CD4-positive, alpha-beta T cell treated with Interleukin-6 for 4 hours (primary cell): ENCODE measurements around the gene CCNL1.

ENCODE experiments used
- DNase-seq: peaks from one replicate; pipeline ENCODE4 v3.0.0-alpha.2; 2020; ENCODE audit warnings: mixed read lengths

Gene CCNL1

DNA sequence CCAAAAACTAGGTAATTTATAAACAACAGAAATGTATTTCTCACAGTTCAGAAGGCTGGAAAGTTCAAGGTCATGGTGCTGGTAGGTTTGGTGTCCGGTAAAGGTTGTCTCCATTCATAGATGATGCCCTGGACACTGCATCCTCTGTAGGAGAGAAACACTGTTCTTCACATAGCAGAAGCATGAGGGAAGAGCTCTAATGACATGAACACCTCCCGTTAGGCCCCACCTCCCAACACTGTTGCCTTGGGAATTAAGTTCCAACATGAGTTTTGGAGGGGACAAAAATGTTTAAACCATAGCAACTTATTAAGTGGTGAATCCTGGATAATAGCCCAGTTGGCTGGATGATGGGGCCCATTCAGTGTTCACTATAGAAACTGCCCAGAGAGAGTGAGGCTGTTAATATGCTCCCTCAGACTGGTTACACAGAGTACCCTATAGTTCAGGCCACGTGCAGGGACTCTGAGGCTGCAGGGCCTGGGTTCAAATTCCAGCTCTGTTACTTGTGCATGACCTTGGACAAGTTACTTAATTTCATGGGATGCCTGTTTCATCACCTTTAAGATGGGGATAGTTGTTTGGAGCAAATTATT is 37.0 kb downstream of the CCNL1 start:
- DNase-seq, result no peak

- DNase-seq, result no peak
Measured at GRCh38 chr3:157122116-157122515, 37.8 kb downstream of the CCNL1 start.

DNA sequence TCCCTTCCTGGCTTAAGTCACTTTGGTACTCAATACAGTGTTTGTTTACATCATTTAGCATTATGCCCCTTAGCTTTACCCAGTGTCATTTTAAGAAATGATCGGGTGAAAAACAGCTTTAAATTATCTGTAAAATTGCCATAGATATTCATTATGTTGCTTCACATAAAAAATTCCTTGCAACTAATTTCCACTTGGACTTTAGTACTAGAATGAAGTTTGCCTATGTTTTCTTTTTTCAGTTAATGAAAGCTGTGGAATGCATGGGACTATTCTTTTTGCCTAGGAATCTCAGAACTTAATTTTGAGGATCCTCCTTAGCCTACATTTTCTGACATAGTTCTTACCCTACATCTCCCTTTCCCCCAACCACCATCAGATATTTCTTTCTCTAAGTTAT is 38.4 kb downstream of the CCNL1 start:
- DNase-seq, result no peak

DNA sequence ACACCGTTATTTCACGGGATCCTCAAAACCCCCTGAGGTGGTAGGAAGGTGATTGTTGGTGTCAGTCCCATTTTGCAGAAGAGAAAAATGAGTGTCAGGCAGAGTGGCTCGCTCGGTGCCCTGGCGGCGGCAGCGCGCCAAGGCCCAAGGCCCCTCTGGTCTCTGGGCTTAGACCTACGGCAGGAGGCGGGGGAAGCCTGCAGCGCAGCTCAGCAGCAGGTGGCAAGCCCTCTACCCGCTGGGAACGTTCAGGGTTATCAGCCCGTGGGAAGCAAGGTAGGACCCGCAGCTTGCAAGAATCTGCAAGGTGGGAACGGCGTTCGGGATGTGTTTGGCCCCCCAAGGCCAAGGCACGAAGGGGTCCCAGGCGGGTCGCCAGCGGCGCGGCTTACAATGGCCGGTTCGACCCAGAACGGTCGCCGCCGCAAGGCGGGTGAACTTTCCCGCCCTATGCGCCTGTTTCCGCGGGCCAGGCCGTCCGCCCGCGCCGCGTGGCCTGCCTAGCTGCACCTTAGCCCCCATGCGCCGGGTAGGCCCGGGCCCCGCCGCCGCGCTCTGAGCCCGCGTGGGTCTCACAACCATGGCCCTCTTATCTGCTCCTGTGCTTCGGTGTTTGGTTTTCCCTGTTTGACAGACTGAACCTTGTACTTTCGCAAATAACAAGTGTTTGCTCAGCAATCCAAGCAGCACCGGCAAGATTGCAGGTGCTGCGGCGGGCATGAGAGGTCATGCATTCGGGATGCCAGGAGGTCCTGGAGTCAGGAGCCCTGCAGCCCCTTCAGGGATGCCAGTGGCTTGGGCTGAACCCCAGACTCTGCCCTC is 39.7 kb downstream of the CCNL1 start:
- DNase-seq, result no peak

- peak; percentile 37 for DNase-seq
Measured at GRCh38 chr3:157119369-157119951, 40.5 kb downstream of the CCNL1 start.

DNA sequence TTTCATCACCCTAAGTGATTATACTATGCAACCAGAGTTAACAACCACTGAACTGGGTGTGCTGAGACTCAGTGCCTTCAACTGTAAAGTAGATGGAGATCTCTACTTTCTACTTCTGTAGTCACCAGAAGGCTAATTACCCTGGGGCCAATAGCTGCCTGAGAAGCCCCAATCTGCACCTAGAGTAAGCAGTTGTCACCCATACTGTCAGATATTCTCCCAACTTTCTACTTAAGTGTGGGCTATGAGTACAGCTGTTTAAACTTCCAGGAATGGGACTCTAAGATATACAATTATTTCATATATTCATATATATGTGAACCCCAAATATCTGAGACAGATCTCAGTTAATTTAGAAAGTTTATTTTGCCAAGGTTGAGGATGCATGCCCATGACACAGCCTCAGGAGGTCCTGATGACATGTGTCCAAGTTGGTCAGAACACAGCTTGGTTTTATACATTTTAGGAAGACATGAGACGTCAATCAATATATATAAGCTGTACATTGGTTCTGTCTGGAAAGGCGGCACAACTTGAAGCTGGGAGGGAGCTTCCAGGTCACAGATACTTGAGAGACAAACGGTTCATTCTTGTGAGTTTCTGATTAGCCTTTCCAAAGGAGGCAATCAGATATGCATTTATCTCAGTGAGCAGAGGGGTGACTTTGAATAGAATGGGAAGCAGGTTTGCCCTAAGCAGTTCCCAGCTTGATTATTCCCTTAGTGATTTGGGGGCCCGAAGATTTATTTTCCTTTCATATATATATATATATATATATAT is 41.9 kb downstream of the CCNL1 start:
- no peak for DNase-seq

- no peak for DNase-seq
Measured at GRCh38 chr3:157117206-157117605, 42.7 kb downstream of the CCNL1 start.

DNA sequence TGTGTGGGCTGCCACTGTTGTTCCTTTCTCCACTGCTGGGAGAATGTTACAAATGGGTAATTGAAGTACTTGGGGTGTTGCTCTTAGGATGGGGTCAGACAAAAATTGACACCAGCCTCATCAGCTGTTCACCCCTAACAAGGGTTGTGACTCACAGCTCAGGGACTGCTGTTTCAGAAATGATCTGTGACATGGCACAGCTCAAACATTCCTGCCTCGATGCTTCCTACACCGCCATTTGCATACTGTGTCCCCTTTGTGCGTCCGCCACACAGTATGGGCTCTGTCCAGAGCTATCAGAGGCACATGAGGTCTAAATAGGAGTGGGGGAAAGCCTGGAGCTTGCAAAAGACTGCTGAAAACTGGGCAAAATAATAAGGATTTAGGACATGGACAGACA is 43.9 kb downstream of the CCNL1 start:
- no peak for DNase-seq

DNA sequence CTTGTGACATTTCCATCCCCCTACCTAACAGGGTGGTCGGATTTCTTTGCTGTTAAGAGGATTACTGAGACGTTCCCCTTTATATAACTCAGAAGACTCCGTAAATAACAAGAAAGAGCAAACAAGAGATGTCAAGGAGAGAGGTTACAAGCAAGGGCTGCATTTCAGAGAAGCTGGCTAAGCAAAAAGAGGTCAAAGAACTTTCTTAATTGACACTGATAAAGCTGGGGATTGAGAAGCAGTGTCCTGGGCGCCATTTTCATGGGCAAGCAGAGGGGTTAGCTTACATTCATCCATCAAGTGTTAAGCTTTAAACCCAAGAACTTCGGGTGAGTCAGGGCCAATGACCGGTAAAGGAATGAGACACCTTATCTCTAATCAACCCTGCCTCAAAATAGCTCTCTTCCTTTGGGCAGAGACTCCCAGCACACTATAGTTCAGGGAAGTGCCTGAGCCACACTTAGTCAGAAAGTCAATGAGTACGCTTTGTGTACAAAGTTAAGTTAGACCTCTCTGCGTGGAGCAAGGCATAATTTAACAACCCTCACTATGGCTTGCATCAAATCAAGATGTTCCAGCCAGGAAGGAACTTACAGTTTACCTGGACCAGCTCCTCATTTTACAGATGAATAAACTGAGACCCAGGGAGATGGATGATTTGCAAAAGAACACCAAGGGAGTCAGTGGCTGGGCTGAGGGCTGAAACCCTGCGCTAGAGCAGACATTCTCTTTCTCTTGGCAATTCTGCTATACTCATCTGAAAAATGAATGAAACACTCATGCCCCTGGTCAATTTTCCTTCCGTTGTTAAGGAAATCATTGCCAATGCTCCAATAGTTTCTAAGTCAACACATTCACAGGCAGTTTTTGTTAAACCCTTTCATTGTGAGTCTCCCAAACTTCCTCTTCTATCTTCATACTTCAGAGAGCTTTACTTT is 44.6 kb downstream of the CCNL1 start:
- DNase-seq, result no peak

- DNase-seq, result peak; percentile 34
Measured at GRCh38 chr3:157113832-157114505, 46.0 kb downstream of the CCNL1 start.

- DNase-seq, result no peak
Measured at GRCh38 chr3:157112536-157112935, 47.4 kb downstream of the CCNL1 start.

GRCh38 chr3:157111518-157111917 is 48.4 kb downstream of the CCNL1 start:
- no peak for DNase-seq

DNA sequence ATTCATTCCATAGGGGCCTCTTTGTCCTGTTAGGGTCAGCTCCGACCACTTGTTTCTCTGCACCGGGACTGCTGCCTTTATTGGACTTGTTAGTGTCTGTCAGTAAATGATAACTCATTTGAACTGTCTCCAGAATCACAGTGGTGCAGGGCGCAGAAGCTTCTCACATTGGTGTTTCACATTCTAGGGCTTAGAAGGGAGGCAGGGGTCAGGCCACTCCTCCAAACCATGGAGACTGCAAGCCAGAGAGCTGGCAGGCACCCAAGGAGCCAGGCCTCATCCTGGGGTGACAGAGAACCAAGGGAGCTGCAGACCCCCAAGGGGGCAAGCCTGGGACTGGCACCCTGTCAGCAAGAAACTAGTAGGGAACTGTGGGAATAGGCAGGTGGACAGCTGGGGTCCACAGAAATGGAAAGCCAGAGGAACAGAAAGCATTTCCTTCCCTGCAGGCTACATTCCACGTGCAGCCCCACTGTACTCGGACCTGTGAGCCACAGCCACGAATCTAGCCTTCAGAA is 49.1 kb downstream of the CCNL1 start:
- DNase-seq, result no peak

DNA sequence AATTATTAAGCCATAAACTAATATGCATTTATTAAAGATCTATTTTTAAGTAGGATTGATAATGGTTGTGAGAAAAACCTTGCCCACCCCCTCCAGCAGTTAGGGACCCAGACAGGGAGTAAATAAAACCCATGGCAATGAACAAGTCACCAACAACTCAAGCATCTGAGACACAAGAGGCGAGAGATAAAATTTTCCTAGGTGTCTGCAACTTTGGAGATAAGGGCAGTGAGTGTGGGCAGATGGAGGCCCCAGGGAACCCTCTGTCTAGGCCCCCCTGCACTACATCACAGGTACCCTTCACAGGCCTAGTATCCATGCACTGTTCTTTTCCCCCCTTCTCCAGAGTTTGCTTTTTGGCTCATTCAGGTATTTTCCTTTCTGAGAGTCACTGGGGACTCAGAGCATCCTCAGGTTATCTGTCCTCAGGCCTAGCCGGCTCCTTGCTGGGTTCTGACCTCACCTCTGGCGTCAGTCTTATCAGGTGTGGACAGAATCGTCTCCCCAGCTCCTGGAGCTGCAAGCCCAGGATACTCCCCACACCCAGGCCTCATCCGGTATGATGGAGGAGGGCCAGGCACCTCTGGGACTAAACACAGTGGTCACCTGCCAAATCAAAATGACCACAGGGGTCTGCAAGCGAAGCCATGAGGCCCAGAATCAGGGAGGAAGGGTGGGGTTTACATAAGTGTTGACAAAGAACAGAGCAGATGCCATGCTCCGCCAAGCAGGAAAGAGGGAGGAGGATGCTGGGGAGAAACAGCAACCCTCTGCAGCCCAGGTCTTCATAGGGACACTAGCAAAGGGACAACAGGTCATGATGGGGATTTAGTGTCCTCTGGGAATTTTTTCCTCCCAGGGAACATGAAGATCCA is 50.4 kb downstream of the CCNL1 start:
- DNase-seq, result no peak

DNA sequence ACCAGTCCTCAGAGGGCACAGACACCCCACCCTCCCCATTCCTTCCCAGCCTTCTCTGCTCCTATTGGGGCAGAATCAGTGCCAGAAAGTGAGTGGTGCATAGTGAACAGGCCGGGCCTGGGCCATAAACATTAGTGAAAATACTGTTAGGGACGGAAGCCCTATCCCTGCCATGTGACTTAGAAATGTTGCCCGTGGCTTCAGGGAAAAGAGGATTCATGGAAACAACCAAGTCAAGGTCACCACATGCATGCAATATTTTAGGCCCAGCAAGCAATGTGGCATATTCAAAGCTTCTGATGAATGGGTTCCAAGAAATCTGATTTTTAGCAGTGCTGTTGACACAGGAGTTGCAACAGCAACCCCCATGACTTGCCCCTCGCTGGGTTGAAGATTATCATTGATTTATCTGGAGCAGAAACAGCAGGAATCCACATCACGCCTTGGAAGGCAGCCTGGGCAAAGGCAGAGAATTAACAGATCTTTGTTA is 52.3 kb downstream of the CCNL1 start:
- no peak for DNase-seq

DNA sequence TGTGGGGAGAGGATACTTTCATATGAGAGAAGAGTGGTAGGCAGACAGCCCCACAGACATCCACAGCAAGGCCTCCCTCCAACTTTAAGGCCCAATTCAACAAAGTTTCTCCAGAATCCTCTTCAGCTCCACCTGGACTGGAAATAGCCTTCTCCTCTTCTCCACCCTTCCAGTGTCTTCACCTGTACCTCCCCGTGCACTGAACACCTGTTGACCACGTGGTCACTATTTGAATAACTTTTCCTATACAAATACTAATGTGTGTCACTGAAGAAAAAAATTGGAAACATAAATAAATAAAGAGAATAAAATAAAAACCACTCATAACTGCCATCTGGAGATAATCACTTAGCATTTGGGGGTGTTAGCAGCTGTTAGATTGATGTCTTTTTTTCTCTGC is 52.9 kb downstream of the CCNL1 start:
- no peak for DNase-seq

- peak; percentile 27 for DNase-seq
Measured at GRCh38 chr3:157104928-157105652, 54.9 kb downstream of the CCNL1 start.

- DNase-seq, result no peak
Measured at GRCh38 chr3:157104521-157104920, 55.4 kb downstream of the CCNL1 start.

DNA sequence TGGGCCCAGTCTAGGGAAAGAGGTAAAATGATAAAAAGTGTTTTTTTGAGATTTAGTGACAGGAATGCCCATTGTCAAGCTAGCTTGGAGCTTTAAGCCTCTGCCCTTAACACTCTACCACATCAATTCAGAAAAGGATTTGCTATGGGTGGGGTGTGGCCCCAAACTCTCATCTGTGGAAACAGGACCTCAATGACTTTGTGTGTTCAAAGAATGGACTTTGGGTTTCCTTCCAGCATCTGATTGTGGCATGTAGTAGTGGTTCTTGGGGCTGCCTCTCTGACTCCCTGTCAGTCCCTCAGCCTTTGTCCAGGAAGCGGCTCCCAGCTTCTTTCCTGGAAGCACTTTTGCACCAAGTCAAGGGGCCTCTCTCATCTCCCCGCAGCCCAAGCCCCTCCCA is 56.1 kb downstream of the CCNL1 start:
- DNase-seq, result no peak

GRCh38 chr3:157103280-157103679 is 56.7 kb downstream of the CCNL1 start:
- DNase-seq, result no peak
